NCI-H1105 (cell line): ENCODE results near the gene MCC.
"Not testable (repeated sequence)": the region's sequence is repeated elsewhere in the genome, so short reads cannot be mapped to it uniquely, and the experiment has no call there.

Experiments used
- DNase-seq: peaks from one replicate; lab custom pipeline; 2025; lab: John Stamatoyannopoulos, UW

Gene MCC

DNA sequence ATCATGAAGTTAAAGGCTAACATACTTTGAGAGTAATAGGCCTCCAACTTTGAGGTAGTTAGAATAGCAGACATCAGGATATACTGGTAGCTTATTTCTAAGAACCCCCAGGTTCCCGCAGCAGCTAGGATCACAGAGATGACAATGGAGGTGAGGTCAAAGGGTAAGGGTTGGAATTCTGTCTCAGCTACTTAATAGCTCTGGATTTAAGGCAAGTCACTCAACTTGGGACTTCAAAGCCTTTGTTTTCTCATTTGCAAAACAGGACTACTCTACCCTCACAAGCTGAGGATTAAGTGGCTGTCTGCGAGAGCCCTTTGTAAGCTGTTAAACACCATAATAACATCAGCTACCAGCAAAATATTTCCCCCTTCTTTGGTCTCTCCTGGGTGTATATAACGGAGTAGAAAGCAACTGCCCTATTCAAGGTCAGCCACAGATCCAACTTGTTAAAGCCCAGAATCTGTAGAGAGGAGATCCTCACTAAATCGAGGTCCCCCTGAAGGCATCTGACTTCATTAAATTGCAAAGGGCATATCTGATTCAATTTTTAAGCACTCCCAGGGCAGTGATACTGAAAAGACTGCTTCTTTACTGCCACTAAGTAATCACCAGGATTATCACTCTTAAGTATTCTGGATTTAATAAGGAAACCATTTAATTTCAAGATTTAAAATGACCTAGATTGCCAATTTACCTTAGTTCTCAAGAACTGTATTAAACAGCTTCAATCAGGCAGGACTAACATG, 407.0 kb downstream of the MCC start:
- DNase-seq, result no peak

DNA sequence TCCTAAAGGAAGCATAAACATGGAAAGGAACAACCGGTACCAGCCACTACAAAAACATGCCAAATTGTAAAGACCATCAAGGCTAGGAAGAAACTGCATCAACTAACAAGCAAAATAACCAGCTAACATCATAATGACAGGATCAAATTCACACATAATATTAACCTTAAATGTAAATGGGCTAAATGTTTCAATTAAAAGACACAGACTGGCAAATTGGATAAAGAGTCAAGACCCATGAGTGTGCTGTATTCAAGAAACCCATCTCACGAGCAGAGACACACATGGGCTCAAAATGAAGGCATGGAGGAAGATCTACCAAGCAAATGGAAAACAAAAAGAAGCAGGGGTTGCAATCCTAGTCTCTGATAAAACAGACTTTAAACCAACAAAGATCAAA, 411.6 kb downstream of the MCC start:
- not testable (repeated sequence) for DNase-seq

DNA sequence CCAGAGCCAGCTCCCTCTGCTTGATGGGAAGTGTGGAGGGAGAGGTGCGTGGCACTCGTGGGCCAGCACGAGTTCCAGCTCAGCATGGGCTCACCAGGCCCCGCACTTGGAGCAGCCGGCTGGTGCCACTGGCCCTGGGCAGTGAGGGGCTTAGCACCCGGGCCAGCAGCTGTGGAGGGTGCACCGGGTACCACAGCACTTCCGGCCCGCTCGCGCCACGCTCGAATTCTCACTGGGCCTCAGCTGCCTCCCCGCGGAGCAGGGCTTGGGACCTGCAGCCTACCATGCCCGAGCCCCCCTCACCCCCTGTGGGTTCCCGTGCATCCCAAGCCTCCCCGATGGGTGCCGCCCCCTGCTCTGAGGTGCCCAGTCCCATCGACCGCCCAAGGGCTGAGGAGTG, 413.2 kb downstream of the MCC start:
- no peak for DNase-seq

- DNase-seq, result not testable (repeated sequence)
Measured at GRCh38 chr5:113073629-113074034, 414.6 kb downstream of the MCC start.

DNA sequence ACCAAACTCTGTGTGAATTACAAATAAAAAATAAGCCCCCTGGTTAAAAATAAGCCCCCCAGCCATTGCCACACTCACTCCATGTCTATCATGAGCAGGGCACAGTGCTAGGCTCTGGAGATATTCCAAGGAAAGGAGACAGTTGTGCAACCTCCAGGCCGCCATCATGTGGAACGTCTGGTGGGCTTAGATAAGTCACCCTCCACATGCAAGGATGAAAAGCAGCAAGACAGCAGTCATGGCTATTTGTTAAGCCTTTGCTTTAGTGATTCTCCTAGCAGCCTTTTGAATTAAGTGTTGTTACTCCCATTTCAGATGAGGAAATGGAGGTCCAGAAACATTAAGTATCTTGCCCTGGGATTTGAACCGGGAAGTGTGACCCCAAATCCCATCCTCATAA, 416.9 kb downstream of the MCC start:
- no peak for DNase-seq

DNA sequence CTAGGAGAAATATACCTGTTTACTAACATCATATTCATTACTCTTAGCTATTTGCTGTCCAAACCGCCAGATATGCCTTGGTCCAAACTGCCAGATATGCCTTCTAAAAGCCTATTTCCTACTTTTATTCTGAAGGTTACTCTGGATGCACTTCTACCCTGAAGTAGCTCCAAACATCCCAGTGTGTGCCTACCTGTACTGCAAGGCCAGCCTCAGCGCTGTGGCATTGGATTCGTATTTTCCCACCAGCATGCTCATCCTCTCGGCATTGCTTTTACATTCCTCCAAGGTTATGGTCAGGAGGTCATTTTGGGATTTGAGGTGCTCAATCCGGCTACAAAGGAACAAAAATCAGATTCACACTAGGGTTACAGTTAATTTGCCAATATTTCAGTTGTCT, 417.4 kb downstream of the MCC start:
- DNase-seq, result no peak

DNA sequence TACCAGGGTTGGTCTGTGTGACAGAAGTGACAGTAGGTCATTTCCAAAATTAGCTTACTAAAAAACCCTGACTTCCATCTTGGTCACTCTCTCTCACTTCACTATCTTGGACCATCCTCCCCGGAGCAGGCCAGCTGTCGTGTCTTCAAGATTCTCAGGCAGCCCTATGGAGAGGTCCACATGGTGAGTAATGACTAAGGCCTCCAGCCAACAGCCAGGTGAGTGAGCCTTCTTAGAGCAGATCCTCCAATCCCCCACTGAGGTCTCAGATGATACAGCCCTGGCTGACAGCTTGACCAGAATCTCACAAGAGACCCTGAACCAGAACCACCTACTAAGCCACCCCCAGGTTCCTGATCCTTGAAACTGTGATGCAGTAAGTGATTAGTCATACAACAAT, 419.7 kb downstream of the MCC start:
- DNase-seq, result no peak

DNA sequence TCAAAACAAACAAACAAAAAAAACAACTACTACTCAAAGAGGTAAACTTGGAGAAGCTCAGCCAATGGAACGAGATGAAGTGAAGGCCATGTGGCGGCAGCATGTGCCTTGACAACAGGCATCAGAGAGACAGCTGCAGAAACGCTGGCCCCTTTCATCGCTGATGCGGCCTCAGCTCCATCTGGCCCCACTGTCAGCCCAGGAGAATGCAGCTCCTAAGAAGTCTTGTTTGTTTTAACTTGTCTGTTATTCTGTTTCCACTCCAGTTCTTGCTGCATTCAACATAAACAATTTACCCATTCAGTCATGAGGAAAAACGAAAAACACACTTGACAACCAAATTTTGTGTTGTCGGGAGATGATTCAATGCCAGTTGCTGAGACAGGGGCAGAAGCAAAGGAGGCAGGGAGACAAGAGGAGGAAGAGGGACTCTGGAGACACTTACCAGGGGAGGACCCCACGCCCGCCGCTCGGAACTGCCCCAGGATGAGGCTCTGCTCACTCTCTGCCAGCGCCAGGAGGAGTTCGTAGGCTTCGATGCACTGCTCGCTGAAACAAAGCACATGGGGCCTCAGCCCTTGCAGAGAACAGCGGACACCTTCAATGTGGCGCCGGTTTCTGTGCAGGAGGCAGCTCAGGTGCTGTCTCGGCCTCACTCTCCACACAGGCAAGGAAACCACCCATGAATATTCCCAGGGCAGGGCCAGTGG, 420.5 kb downstream of the MCC start:
- no peak for DNase-seq

- no peak for DNase-seq
Measured at GRCh38 chr5:113065626-113066025, 422.6 kb downstream of the MCC start.

DNA sequence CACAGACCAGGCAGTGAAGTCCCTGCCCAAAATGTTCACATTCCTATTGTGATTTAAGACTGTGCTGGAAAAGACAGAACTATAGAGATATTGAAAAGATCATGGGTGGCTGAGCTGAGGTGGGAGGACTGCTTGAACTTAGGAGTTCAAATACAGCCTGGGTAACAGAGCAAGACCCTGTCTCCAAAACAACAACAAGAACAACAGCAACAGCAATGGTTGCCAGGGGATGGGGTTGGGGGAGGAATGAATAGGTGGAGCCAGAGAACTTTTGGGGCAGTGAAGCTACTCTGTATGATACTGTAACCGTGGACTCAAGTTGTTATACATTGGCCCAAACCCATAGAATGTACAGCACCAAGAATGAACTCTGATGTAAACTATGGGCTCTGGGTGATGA, 423.4 kb downstream of the MCC start:
- no peak for DNase-seq

DNA sequence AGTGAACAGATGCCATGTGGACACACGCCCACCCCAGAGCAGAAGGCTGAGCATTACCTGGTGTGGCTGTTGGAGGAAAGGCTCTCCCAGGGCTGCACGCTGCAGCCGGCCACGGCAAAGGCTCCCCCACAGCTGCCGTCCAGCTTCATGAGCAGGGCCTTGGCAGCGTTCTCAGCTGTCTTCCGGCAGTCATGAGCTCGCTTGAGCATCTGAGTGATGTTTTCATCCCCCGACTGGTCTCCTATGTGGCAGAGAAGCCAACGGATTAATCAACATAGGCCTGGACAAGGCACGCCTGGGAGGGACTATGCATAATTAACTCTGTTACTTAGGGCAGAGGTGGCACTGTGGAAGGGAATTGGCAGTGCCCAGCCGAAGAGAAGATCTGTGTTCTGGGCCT, 424.3 kb downstream of the MCC start:
- no peak for DNase-seq

DNA sequence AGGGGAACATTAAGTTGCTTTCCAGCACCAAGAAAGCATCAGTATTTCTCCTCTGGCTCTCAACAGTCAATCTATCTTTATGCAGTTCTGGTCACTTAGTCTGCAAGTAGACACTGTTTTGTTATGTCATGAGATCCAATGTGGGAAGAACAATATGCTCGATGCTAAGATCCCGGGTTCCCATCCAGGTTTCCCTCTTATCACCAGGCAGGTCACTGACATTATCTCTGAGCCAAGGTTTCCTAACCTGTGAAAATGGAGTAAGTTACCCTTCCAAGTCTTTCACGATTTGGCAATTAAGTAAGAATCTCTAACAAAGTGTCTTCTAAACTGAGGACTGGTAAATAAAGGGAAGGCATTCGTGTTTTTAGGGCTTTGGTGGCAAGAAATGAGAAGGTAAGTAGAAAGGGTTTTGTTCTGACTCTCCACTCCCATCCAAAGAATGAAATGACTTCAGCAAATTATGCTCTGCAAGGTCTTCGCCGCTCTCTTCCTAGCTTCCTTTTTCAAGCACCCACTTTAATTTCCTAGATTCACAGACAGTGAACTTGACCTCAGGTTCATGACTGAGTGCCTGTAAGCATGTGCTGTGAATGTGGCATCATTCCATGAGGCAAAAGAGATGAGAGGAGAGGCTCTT, 425.3 kb downstream of the MCC start:
- no peak for DNase-seq

DNA sequence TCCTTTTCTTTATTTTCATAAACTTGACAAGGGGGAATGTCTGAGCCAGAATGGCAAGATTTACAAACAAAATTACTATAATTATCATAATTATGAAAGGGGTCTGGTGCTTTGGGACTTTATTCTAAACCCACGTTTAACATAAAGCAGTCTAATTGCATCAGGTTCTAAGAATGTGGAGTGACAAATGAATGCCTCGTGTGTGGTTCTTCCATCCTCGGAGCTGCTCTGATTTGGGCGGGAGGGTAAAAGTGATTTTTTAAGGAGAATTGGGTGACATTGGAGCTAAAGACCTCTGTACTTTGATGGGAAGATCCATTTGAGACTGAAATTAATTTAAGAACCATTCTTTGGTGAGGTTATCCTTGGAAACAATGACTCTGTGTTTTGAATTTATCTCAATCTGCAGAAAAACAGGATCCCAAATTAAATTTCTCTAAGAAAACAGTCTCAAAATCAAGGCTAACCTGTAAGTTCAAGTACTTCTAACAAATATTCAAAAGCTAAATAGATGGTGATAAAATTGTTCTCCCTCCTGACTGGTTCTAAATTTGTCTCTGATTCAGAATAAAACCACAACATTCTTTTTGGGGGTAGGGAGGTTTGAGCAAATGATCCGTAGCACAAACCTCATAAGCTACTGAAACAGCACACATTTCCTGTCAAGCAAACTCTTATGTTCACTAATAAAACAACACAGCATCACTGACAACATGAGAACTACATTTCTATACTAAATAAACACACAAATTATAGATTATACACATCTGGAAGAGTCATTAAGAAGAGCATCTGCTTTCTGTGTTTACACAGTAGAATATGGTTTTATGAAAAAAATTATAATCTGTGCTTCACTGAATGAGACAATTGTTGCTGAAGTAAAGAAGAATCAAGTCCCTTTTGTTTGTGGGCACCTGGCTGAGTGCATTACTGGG, 426.1 kb downstream of the MCC start:
- no peak for DNase-seq

GRCh38 chr5:113060408-113061025, 427.7 kb downstream of the MCC start:
- no peak for DNase-seq

- no peak for DNase-seq
Measured at GRCh38 chr5:113059232-113060040, 428.8 kb downstream of the MCC start.

GRCh38 chr5:113058706-113059226, 429.5 kb downstream of the MCC start:
- no peak for DNase-seq

DNA sequence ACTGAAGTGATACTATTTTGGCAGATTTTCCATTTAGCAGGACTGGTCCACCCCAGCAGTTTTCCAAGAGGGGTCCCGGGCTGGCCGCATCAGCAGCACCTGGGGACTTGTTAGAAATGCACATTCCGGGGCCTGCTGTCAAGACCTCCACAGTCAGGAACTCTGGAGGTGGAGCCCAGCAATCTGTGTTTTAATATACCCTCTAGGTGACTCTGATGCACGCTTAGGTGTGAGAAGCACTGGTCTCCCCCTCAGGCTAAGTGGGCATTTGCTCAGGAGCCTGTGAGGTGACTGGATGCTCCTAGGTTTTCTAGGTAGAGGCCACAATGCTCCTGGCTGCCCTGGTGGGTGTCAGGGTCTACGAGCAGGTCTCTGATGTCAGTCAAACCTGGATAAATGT, 430.0 kb downstream of the MCC start:
- DNase-seq, result no peak

DNA sequence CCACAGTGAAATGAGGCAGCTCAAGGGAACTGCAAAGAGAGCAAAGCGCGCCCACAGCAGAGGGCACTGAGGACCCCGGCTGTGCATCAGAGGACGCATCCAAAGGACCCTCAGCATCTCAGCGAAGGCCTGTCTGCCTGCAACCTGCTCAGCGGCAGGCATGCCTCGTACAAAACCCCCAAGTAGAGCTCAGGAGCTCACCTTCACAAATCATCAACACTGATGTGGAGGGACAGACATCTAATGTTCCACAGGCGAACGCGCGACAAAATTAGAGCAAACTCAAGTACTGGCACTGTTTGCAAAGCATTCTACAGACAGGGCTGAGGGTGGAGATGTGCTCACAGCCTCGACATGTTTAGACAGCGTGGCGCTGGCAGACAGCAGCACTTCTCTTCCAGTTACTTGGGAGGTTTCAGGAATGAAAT, 430.7 kb downstream of the MCC start:
- no peak for DNase-seq

GRCh38 chr5:113056988-113057387, 431.3 kb downstream of the MCC start:
- no peak for DNase-seq

DNA sequence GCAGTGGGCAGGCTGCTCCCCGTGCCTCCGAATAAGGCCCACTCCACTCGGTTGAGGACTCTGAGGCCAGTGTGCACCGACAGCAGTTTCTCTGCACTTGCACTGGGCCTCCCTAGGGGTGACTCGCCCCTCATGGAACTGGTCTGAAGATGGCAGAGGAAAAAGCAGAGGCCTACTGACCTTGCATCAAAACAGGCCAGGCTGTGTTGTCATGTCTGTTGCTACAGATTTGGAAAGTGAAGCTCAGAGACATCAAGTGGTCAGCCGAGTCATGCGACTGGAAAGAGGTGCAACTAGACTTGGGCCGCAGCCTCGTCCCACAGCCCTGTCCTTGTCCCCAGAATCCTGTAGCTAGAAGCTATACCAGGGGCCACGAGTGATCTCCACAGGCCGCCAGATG, 433.4 kb downstream of the MCC start:
- no peak for DNase-seq
